Stimulated activated CD4-positive, alpha-beta T cell treated with anti-CD3 and anti-CD28 coated beads, Interleukin-15, amount 100 ng/mL, for 1 hour (primary cell): ENCODE measurements around the gene MAFB.

Experiments used
- DNase-seq, 2 donors: peaks; one replicate each; pipeline ENCODE4 v3.0.0-alpha.2; 2020; ENCODE audit warnings: low read depth in 1 of 2, low spot score in 1 of 2

MAFB gene

GRCh38 chr20:40682104-40682981 lies 6.7 kb downstream of the MAFB start:
- DNase-seq, result no peak

GRCh38 chr20:40681684-40682083 lies 7.4 kb downstream of the MAFB start:
- DNase-seq, result no peak

- no peak for DNase-seq
These were observed 7.9 kb downstream of the MAFB start for GRCh38 chr20:40681165-40681564.

DNA sequence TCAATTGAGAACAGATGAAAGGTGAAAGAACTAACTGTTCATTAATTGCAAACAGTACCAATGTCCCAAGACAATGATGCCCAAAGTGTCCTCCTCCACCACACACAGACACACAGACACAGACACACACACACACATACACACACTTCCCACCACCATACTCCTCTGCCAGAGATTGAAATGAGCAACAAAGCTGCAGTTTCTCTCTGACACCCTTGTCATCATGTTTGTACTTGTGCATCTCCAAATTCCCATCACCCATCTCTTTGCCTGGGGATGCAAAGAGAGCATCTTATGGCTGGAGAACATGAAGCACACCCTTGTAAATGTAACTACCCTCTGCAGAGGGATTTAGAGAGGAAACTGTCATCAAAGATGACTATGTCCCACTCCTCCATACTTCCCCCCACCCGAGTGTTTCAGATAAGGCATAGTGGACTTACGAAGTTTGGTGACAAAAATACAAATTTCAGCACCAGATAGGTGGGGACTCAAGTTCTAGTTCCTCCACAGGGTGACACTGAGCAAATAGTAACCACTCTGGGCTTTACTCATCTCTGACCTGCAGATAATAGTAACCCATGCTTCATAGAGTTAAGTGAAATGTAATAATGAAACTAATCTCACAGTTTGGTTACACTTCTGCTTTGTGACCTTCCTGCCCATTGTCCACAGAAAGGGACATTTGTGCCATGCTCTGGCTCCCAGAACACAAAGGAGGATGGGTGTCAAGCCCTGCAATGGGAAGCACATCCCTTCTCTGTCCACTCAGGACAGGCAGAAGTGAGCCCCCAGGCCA lies 8.7 kb downstream of the MAFB start:
- DNase-seq, result no peak

- no peak for DNase-seq
These were observed 9.9 kb downstream of the MAFB start for GRCh38 chr20:40679184-40679583.

DNA sequence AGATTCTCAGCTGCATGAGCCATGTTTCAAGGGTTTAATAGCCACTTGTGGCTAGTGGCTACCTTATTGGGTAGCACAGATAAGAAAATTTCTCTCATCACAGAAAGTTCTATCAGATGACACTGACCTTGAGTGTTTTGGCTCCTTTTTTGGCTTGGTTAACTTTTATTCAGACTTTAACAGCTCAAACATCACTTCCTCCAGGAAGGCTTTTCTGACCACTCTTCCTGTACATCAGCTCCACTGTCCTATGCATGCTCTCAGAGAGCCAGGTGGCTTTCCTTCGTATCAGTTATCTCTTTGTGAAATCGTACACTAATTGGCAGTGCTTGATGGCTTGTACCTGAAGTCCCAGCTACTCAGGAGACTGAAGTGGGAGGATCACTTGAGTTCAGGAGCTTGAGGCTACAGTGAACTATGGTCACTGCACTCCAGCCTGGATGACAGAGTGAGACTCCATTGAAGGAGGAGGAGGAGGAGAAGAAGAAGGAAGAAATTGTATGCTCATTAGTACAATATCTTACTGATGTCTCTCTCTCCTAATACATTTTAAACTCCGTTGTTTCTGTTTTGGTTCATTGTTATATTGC lies 10.7 kb downstream of the MAFB start:
- DNase-seq, result no peak

DNA sequence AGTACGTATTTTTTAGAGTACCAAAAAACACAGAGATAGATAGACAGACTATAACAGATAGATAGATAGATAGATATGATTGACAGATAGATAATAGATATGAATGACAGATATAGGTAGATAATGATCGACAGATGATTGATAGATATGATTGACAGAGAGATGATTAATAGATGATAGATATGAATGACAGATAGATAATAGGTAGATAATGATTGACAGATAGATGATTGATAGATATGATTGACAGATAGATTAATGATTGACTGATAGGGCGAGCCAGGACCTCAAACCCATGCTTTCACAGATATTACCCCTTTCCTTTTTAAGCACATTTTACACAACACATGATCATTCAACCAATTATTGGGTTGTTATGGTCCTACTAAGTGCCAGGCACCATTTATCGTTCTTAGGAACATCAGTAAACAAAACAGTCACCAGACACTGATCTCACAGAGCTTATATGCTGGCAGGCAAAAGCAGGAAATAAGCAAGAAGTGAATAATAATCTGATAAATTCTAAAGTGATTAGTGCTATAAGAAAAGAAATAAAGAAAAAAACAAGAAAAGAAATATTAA lies 11.6 kb downstream of the MAFB start:
- no peak for DNase-seq

- no peak for DNase-seq
These were observed 12.4 kb downstream of the MAFB start for GRCh38 chr20:40676491-40677269.

DNA sequence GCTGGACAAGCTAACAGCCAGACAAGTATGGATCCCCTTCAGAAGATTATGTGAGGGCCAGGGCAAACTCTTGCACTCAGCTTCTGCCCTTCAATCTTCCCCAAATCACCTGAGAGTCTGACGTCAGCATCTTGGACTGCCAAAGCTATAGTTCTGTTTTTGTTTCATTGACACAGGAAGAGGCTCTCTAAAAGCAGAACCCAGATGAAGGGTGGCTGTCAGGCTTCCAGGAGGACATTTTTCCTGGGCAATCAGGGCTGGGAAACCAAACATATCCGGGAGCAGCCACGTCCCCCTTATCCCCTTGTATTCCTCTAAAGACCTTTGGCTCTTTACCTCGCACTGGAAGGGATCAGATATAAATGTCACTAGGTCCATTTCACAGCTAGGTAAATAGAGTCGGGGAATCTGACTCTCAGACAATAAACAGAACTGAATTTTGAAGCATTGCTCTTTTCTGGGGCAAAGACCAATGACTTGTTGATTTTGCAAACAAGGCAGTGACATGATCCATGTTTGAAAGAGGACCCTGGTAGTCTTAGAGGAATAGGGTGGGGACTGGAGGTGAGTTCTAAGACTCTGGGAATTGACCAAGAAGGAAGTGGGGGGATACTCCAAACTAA lies 13.3 kb downstream of the MAFB start:
- DNase-seq, result no peak

- no peak for DNase-seq
These were observed 15.6 kb downstream of the MAFB start for GRCh38 chr20:40673442-40673841.

DNA sequence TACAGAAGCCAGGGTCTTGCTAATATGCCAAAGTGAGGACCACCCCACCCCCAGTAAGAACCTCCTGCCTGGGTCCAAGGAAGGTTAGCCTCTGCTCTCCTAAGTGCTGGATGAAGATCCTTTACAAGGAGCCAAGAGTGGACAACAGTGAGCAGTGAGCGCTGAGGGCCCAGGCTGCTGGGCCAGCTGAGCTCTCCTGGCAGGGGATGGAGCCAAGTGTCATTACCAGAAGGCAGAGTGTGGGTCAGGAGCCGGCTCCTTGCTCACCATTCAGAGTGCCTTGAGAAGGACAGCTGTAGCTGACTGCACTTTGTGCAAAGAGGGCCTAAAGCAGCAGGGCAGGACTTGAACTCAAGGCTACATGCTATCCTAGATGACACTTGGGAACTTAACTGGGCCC lies 16.9 kb downstream of the MAFB start:
- DNase-seq, result no peak

DNA sequence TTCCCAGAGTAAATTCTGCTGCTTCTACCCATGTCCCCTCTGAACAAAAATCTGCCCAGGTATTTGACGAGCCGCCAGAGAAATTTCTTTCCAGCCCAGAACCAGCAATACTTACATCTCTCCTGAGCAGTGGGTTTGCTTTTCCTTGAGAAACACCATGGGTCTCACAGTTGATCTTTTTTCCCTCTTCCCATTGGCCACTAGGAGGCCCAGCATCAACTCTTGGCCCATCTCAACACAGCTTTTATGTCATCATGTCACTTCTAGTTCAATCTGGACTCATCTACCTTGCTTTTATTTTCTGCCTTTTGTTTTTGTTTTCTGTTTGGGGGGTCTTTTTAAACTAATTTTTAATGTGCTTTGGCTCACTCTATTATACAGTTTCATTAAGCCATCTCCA lies 18.8 kb downstream of the MAFB start:
- no peak for DNase-seq

- DNase-seq, result no peak
These were observed 19.3 kb downstream of the MAFB start for GRCh38 chr20:40669692-40670091.

GRCh38 chr20:40668449-40669228 lies 20.4 kb downstream of the MAFB start:
- DNase-seq, result no peak

DNA sequence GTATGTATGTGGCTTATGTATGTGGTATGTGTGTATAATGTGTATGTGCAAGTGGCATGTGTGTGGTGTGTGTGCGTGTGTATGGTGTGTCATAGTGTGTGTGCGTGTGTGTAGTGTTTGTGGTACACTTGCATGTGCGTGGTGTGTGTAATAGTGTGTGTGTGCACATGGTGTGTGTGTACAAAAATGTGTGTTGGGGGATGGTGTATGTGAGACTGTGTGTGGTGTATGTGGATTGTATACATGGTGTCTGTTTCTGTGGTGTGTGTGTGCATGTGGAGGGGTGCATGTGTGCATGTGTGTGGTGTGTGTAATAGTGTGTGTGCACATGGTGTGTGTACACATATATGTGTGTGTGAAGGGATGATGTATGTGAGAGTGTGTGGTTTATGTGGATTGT lies 21.5 kb downstream of the MAFB start:
- no peak for DNase-seq

- DNase-seq, result no peak
These were observed 22.7 kb downstream of the MAFB start for GRCh38 chr20:40666336-40666735.

GRCh38 chr20:40664891-40665290 lies 24.1 kb downstream of the MAFB start:
- DNase-seq, result no peak

GRCh38 chr20:40663991-40664880 lies 24.8 kb downstream of the MAFB start:
- DNase-seq, result no peak
